Measurements from ENCODE around the gene SLC11A1.

The SLC11A1 gene

GRCh38 chr2:218393750-218394290, 11.7 kb downstream of the SLC11A1 start:
- no peak for DNase-seq (ENCODE audit: low read depth, low spot score)

GRCh38 chr2:218394298-218395089, 12.4 kb downstream of the SLC11A1 start:
- DNase-seq (ENCODE audit: low read depth, low spot score), result no peak

- no peak for DNase-seq (ENCODE audit: low read depth, low spot score)
Measured at GRCh38 chr2:218395090-218395444, 13.0 kb downstream of the SLC11A1 start.

- DNase-seq (ENCODE audit: low read depth, low spot score), result no peak
Measured at GRCh38 chr2:218395456-218395825, 13.4 kb downstream of the SLC11A1 start.

- DNase-seq (ENCODE audit: low read depth, low spot score), result peak; percentile 98
Measured at GRCh38 chr2:218395826-218396687, 14.0 kb downstream of the SLC11A1 start.

GRCh38 chr2:218396688-218397462, 14.8 kb downstream of the SLC11A1 start:
- peak; percentile 68 for DNase-seq (ENCODE audit: low read depth, low spot score)

GRCh38 chr2:218397463-218397819, 15.4 kb downstream of the SLC11A1 start:
- DNase-seq (ENCODE audit: low read depth, low spot score), result no peak

- DNase-seq (ENCODE audit: low read depth, low spot score), result peak; percentile 75
Measured at GRCh38 chr2:218397820-218398436, 15.9 kb downstream of the SLC11A1 start.

GRCh38 chr2:218398437-218399390, 16.6 kb downstream of the SLC11A1 start:
- DNase-seq (ENCODE audit: low read depth, low spot score), result peak; percentile 73

GRCh38 chr2:218399391-218400166, 17.5 kb downstream of the SLC11A1 start, which contains the start of gene CTDSP1:
CTDSP1 (plus strand) TSS chr2:218399868; CDS start chr2:218400091, 223 bp downstream.
- peak; percentile 99 for DNase-seq (ENCODE audit: low read depth, low spot score)

- DNase-seq (ENCODE audit: low read depth, low spot score), result peak; percentile 58
Measured at GRCh38 chr2:218400167-218400929, 18.3 kb downstream of the SLC11A1 start.

- no peak for DNase-seq (ENCODE audit: low read depth, low spot score)
Measured at GRCh38 chr2:218400930-218401881, 19.1 kb downstream of the SLC11A1 start.

- DNase-seq (ENCODE audit: low read depth, low spot score), result no peak
Measured at GRCh38 chr2:218401890-218402289, 19.8 kb downstream of the SLC11A1 start.

- DNase-seq (ENCODE audit: low read depth, low spot score), result no peak
Measured at GRCh38 chr2:218402491-218402901, 20.4 kb downstream of the SLC11A1 start.

GRCh38 chr2:218402911-218403411, 20.9 kb downstream of the SLC11A1 start:
- DNase-seq (ENCODE audit: low read depth, low spot score), result no peak

- DNase-seq (ENCODE audit: low read depth, low spot score), result no peak
Measured at GRCh38 chr2:218403810-218404209, 21.7 kb downstream of the SLC11A1 start.

Data from astrocyte of the hippocampus (primary cell).